NCI-H2029 treated with DMSO at 0.1 percent for 48 hours (cell line): ENCODE measurements around the gene TTC28.

Experiments
- DNase-seq: peaks from one replicate; lab custom pipeline; 2025; lab: John Stamatoyannopoulos, UW

TTC28 gene

GRCh38 chr22:28021116-28021997 lies 658.3 kb downstream of the TTC28 start:
- no peak for DNase-seq

- peak; percentile 31 for DNase-seq
Measured at GRCh38 chr22:28019881-28020861, 659.5 kb downstream of the TTC28 start.

- DNase-seq = no peak
Measured at GRCh38 chr22:28019360-28019759, 660.3 kb downstream of the TTC28 start.

GRCh38 chr22:28018461-28018927 lies 661.1 kb downstream of the TTC28 start:
- no peak for DNase-seq

GRCh38 chr22:28017859-28018258 lies 661.8 kb downstream of the TTC28 start:
- no peak for DNase-seq

GRCh38 chr22:28017558-28017820 lies 662.2 kb downstream of the TTC28 start:
- no peak for DNase-seq

GRCh38 chr22:28016781-28017557 lies 662.7 kb downstream of the TTC28 start:
- DNase-seq = no peak

GRCh38 chr22:28015676-28016601 lies 663.7 kb downstream of the TTC28 start:
- DNase-seq = no peak

- no peak for DNase-seq
Measured at GRCh38 chr22:28015046-28015425, 664.6 kb downstream of the TTC28 start.

- DNase-seq = peak; percentile 65
Measured at GRCh38 chr22:28014211-28015045, 665.2 kb downstream of the TTC28 start.

GRCh38 chr22:28013611-28014010 lies 666.0 kb downstream of the TTC28 start:
- DNase-seq = no peak

- DNase-seq = peak; percentile 49
Measured at GRCh38 chr22:28012832-28013460, 666.7 kb downstream of the TTC28 start.

- DNase-seq = peak; percentile 41
Measured at GRCh38 chr22:28009272-28009827, 670.3 kb downstream of the TTC28 start.

GRCh38 chr22:28008649-28009048 lies 671.0 kb downstream of the TTC28 start:
- no peak for DNase-seq

GRCh38 chr22:28008056-28008455 lies 671.6 kb downstream of the TTC28 start:
- no peak for DNase-seq

- DNase-seq = no peak
Measured at GRCh38 chr22:28006271-28006670, 673.4 kb downstream of the TTC28 start.

- DNase-seq = no peak
Measured at GRCh38 chr22:28005513-28005912, 674.1 kb downstream of the TTC28 start.

- DNase-seq = no peak
Measured at GRCh38 chr22:28004021-28004420, 675.6 kb downstream of the TTC28 start.

GRCh38 chr22:28002863-28003565 lies 676.6 kb downstream of the TTC28 start:
- no peak for DNase-seq
